H9 (cell line): ENCODE results near the gene USB1. TPM values are rescaled to one million over a fixed set of nuclear protein-coding genes. Genes with fewer than 3 reads are reported as not detected.

Experiments used
- DNase-seq: peaks from one replicate; pipeline ENCODE4 v3.0.0-alpha.2; 2017
- H2AFZ ChIP-seq: one replicate; pipeline ENCODE4 v1.6.1; 2013; ENCODE audit warnings: mild to moderate bottlenecking, low read length, control low read depth, moderate library complexity
- H2AK5ac ChIP-seq: 2 replicates; pipeline ENCODE4 v1.6.1; 2013; ENCODE audit warnings: low read length, control low read depth, mixed read lengths; ENCODE audit not compliant: insufficient read length
- H2BK120ac ChIP-seq: one replicate; pipeline ENCODE4 v1.6.1; 2013; ENCODE audit warnings: low read depth, mild to moderate bottlenecking, low read length, control low read depth, inconsistent platforms; ENCODE audit not compliant: poor library complexity, severe bottlenecking
- H2BK12ac ChIP-seq: 2 replicates; pipeline ENCODE4 v1.6.1; 2013; ENCODE audit warnings: low read length, control low read depth, mixed read lengths, low read depth; ENCODE audit not compliant: insufficient read length
- H2BK15ac ChIP-seq: 2 replicates; pipeline ENCODE4 v1.6.1; 2013; ENCODE audit warnings: low read depth, low read length, control low read depth
- H2BK20ac ChIP-seq: one replicate; pipeline ENCODE4 v1.6.1; 2013; ENCODE audit warnings: low read depth, mild to moderate bottlenecking, low read length, control low read depth, inconsistent platforms; ENCODE audit not compliant: poor library complexity, severe bottlenecking
- H2BK5ac ChIP-seq: 2 replicates; pipeline ENCODE4 v1.6.1; 2013; ENCODE audit warnings: low read length, control low read depth, mixed read lengths; ENCODE audit not compliant: insufficient read length
- H3K14ac ChIP-seq: 2 replicates; pipeline ENCODE4 v1.6.1; 2013; ENCODE audit warnings: low read length, control low read depth; ENCODE audit not compliant: insufficient read depth
- H3K18ac ChIP-seq: 2 replicates; pipeline ENCODE4 v1.6.1; 2013; ENCODE audit warnings: low read depth, mild to moderate bottlenecking, mixed read lengths, low read length, control low read depth; ENCODE audit not compliant: insufficient read length
- H3K23ac ChIP-seq: 2 replicates; pipeline ENCODE4 v1.6.1; 2013; ENCODE audit warnings: low read length, control low read depth, mixed read lengths, low read depth; ENCODE audit not compliant: insufficient read length
- H3K23me2 ChIP-seq: 2 replicates; pipeline ENCODE4 v1.6.1; 2013; ENCODE audit warnings: low read depth, mild to moderate bottlenecking, mixed read lengths, low read length, control low read depth; ENCODE audit not compliant: insufficient read length, poor library complexity, severe bottlenecking
- H3K27ac ChIP-seq: 2 replicates; pipeline ENCODE4 v1.5.1; 2013; ENCODE audit warnings: low read length, control low read depth, mixed read lengths, low read depth; ENCODE audit not compliant: insufficient read length
- H3K27me3 ChIP-seq: 2 replicates; pipeline ENCODE4 v1.6.1; 2013; ENCODE audit warnings: low read length, control low read depth, inconsistent platforms; ENCODE audit not compliant: insufficient read depth
- H3K4ac ChIP-seq: 2 replicates; pipeline ENCODE4 v1.6.1; 2013; ENCODE audit warnings: low read depth, mild to moderate bottlenecking, control low read depth, inconsistent platforms, low read length, moderate library complexity
- H3K4me1 ChIP-seq: 2 replicates; pipeline ENCODE4 v1.6.1; 2013; ENCODE audit warnings: low read length, control low read depth, inconsistent platforms; ENCODE audit not compliant: insufficient read depth
- H3K4me2 ChIP-seq: 2 replicates; pipeline ENCODE4 v1.6.1; 2013; ENCODE audit warnings: low read length, control low read depth, mixed read lengths; ENCODE audit not compliant: insufficient read length, insufficient read depth
- H3K56ac ChIP-seq: 2 replicates; pipeline ENCODE4 v1.6.1; 2013; ENCODE audit warnings: low read depth, mild to moderate bottlenecking, mixed read lengths, low read length, control low read depth; ENCODE audit not compliant: insufficient read length
- H3K79me1 ChIP-seq: 2 replicates; pipeline ENCODE4 v1.6.1; 2013; ENCODE audit warnings: low read depth, mild to moderate bottlenecking, moderate library complexity, low read length, control low read depth, inconsistent platforms; ENCODE audit not compliant: insufficient read depth, poor library complexity, severe bottlenecking
- H3K79me2 ChIP-seq: 2 replicates; pipeline ENCODE4 v1.6.1; 2013; ENCODE audit warnings: low read length, control low read depth, inconsistent platforms; ENCODE audit not compliant: insufficient read depth
- H3K9ac ChIP-seq: 2 replicates; pipeline ENCODE4 v1.6.1; 2013; ENCODE audit warnings: low read length, control low read depth, mixed read lengths; ENCODE audit not compliant: insufficient read length; ENCODE audit errors: extremely low read depth
- H3K9me3 ChIP-seq: one replicate; pipeline ENCODE4 v1.6.1; 2013; ENCODE audit warnings: low read depth, low read length, inconsistent platforms; ENCODE audit not compliant: control insufficient read depth
- H3T11ph ChIP-seq: one replicate; pipeline ENCODE4 v1.6.1; 2013; ENCODE audit warnings: mild to moderate bottlenecking, low read length, control low read depth, inconsistent platforms
- H4K20me1 ChIP-seq: one replicate; pipeline ENCODE4 v1.6.1; 2013; ENCODE audit not compliant: control insufficient read depth, insufficient read length, insufficient read depth
- H4K5ac ChIP-seq: 2 replicates; pipeline ENCODE4 v1.6.1; 2013; ENCODE audit warnings: low read depth, mild to moderate bottlenecking, mixed read lengths, low read length, control low read depth; ENCODE audit not compliant: insufficient read length
- H4K8ac ChIP-seq: replicated peaks from 2 replicates; pipeline ENCODE4 v1.6.1; 2013; ENCODE audit warnings: low read length, control low read depth, mixed read lengths, low read depth; ENCODE audit not compliant: insufficient read length
- H4K91ac ChIP-seq: 2 replicates; pipeline ENCODE4 v1.6.1; 2013; ENCODE audit warnings: low read depth, mild to moderate bottlenecking, moderate library complexity, mixed read lengths, low read length, control low read depth; ENCODE audit not compliant: insufficient read length
- H3K27ac Mint-ChIP-seq, 3 experiments: 2 replicates in 2 of 3; 3 replicates in 1 of 3; pipeline ENCODE4 v1.8.0; 2020 to 2021; ENCODE audit warnings: mixed read lengths in 3 of 3, mild to moderate bottlenecking in 1 of 3, moderate library complexity in 1 of 3
- H3K27me3 Mint-ChIP-seq: 2 replicates; pipeline ENCODE4 v1.8.0; 2021; ENCODE audit warnings: low read depth, mild to moderate bottlenecking, moderate library complexity, mixed read lengths
- H3K36me3 Mint-ChIP-seq, 3 experiments: 2 replicates in 2 of 3; 3 replicates in 1 of 3; pipeline ENCODE4 v1.8.0; 2020 to 2021; ENCODE audit warnings: low read depth in 3 of 3, mixed read lengths in 3 of 3; ENCODE audit not compliant: insufficient read depth in 1 of 3
- H3K4me1 Mint-ChIP-seq, 2 experiments: 2 replicates each; pipeline ENCODE4 v1.8.0; 2020; ENCODE audit warnings: mixed read lengths in 2 of 2
- H3K4me3 Mint-ChIP-seq, 2 experiments: 2 replicates in 1 of 2; 3 replicates in 1 of 2; pipeline ENCODE4 v1.8.0; 2020 to 2021; ENCODE audit warnings: mild to moderate bottlenecking in 2 of 2, mixed read lengths in 2 of 2, moderate library complexity in 1 of 2
- H3K9me3 Mint-ChIP-seq, 2 experiments: 2 replicates in 1 of 2; 3 replicates in 1 of 2; pipeline ENCODE4 v1.8.0; 2020; ENCODE audit warnings: mild to moderate bottlenecking in 2 of 2, mixed read lengths in 2 of 2, moderate library complexity in 1 of 2
- WGBS: extraction: QIAGEN DNeasy Blood & Tissue Kit; methylation state at CpG from one replicate; pipeline ENCODE4 v1.1.7; 2013; ENCODE audit warnings: missing lambda C conversion rate, low lambda C conversion rate, mixed read lengths; ENCODE audit not compliant: insufficient read length; ENCODE audit errors: extremely low coverage; 5-methylcytosine and 5-hydroxymethylcytosine counted together
- total RNA-seq: library from RNA; stranded (reverse); gene quantifications from 2 replicates; pipeline ENCODE4 v1.2.1, GENCODE V29; 2021
- TF ChIP-seq, protein P1 (sequence below): fragments of 200-600 bp; sonication (generic); conservative IDR thresholded peaks from 3 replicates; pipeline ENCODE4 v1.8.0; 2021; ENCODE audit warnings: antibody characterized with exemption, mild to moderate bottlenecking

Gene USB1
- total RNA-seq, 1 experiment from 2014 or later: 65.0 TPM

DNA sequence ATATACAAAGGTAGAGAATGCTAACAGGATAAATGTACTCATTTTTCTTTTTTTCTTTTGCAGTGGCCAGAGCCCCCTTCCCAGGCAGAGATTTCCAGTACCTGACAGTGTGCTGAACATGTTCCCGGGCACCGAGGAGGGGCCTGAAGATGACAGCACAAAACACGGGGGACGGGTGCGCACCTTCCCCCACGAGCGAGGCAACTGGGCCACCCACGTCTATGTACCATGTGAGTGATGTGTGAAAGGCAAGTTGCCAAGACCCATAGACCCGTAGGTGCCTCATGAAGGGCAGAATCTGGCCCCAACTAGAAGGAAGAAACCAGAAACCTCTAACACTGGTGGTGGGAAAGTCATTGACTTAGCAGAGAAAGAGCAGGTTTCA lies 1.2 kb downstream of the USB1 start:
- Histone ChIP-seq H3K27ac (no peak overlapping the region), H2BK15ac (no peak overlapping the region), H2BK120ac (no peak overlapping the region), H3K79me2 (no peaks in the 10 kb centered on the region; the same call in 1 of the 2 replicates), H3K4me2 (no peak overlapping the region), H3K79me1 (no peaks in the 10 kb centered on the region), H2BK20ac (no peak overlapping the region), H4K5ac (no peak overlapping the region), H4K8ac (no peak overlapping the region), H3K14ac (no peak overlapping the region), H3K23me2 (peaks cover 8% of the 10 kb centered on the region), H3K4me1 (peaks cover 2% of the 10 kb centered on the region; the same call in 1 of the 2 replicates), H3K9ac (no peak overlapping the region), H3K9me3 (no peaks in the 10 kb centered on the region), H4K91ac (no peak overlapping the region), H2AFZ (no peak overlapping the region), H4K20me1 (no peaks in the 10 kb centered on the region), H3K56ac (no peak overlapping the region), H3K23ac (no peak overlapping the region), H2BK12ac (no peak overlapping the region), H3K18ac (no peak overlapping the region), H3K27me3 (no peaks in the 10 kb centered on the region), H3T11ph (no peak overlapping the region), H2AK5ac (no peak overlapping the region), H2BK5ac (no peak overlapping the region), H3K4ac (no peak overlapping the region)
- Mint-ChIP-seq H3K4me1 (peaks cover 16 to 17% of the 10 kb centered on the region in 2 experiments), H3K27ac (no peak overlapping the region), H3K4me3 (peak overlapping the region in 1 of 2 experiments; percentile 32; a peak in 2 of 5 replicates), H3K27me3 (no peaks in the 10 kb centered on the region), H3K9me3 (peaks cover 0 to 6% of the 10 kb centered on the region in 2 experiments; a peak in 3 of 5 replicates), H3K36me3 (peaks cover 20 to 51% (median 44%) of the 10 kb centered on the region in 3 experiments; a peak in 6 of 7 replicates)
- DNase-seq: no peak
- no CpG with 5 or more reads among the region's 9 CpGs for WGBS
- TF ChIP-seq, protein P1, sequence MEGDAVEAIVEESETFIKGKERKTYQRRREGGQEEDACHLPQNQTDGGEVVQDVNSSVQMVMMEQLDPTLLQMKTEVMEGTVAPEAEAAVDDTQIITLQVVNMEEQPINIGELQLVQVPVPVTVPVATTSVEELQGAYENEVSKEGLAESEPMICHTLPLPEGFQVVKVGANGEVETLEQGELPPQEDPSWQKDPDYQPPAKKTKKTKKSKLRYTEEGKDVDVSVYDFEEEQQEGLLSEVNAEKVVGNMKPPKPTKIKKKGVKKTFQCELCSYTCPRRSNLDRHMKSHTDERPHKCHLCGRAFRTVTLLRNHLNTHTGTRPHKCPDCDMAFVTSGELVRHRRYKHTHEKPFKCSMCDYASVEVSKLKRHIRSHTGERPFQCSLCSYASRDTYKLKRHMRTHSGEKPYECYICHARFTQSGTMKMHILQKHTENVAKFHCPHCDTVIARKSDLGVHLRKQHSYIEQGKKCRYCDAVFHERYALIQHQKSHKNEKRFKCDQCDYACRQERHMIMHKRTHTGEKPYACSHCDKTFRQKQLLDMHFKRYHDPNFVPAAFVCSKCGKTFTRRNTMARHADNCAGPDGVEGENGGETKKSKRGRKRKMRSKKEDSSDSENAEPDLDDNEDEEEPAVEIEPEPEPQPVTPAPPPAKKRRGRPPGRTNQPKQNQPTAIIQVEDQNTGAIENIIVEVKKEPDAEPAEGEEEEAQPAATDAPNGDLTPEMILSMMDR: no peak
